HL-60 (cell line): Measurements from ENCODE around the gene CCDC124.

Experiments used
- DNase-seq, 2 experiments: peaks; one replicate each; pipeline ENCODE4 v3.0.0-alpha.2; 2010 to 2020; ENCODE audit warnings: low read depth in 1 of 2, low spot score in 1 of 2
- H3K27ac ChIP-seq: fragments of 250-450 bp; sonication (Bioruptor Pico); replicated peaks from 2 replicates; pipeline ENCODE4 v1.5.1; 2020; ENCODE audit warnings: mild to moderate bottlenecking, moderate library complexity
- H3K27me3 ChIP-seq: fragments of 250-450 bp; sonication (Bioruptor Pico); 2 replicates; pipeline ENCODE4 v1.5.1; 2021; ENCODE audit warnings: mild to moderate bottlenecking, moderate library complexity; ENCODE audit not compliant: insufficient read depth, poor library complexity, severe bottlenecking
- H3K4me3 ChIP-seq: replicated peaks from 2 replicates; pipeline ENCODE4 v1.5.1; 2011; ENCODE audit warnings: mild to moderate bottlenecking, control low read depth, low read length; ENCODE audit not compliant: insufficient read depth
- CTCF ChIP-seq: IDR thresholded peaks from one replicate; pipeline ENCODE4 v1.5.1; 2011; ENCODE audit warnings: low read length, control low read depth, inconsistent platforms; ENCODE audit not compliant: insufficient read depth
- GABPA ChIP-seq: IDR thresholded peaks from 2 replicates; pipeline ENCODE4 v1.6.1; 2012; ENCODE audit warnings: low read depth
- POLR2AphosphoS5 ChIP-seq: IDR thresholded peaks from 2 replicates; pipeline ENCODE4 v1.6.1; 2012; ENCODE audit warnings: low read depth
- SPI1 ChIP-seq: IDR thresholded peaks from 2 replicates; pipeline ENCODE4 v1.6.1; 2012; ENCODE audit warnings: low read depth, mild to moderate bottlenecking, borderline replicate concordance
- TF ChIP-seq, protein P1 (sequence below): IDR thresholded peaks from 2 replicates; pipeline ENCODE4 v1.6.1; 2012; ENCODE audit warnings: low read depth; ENCODE audit not compliant: insufficient replicate concordance

The CCDC124 gene

DNA sequence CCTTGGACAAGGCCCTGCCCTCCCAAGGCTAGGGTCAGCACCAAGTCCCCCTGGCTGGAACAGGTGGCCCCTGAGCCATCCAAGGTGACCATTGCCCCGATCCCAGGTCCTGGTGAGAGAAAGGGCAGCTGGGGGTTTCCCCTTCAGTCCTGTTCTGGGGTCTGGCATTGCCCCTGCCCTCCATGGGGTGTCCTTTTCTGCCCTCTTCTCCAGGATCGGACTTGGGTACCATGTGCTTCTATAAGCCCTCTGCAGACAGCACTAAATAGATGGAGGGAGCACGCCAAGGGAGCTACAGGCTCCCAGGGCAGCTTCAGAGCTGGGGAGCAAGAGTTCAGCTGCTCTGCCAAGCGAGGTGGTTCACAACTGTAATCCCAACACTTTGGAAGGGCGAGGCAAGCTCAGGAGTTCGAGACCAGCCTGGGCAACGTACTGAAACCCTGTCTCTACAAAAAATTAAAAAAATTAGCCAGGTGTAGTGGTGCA is 20.5 kb downstream of the CCDC124 start:
- peaks cover 53% of the 10 kb centered on the region for H3K27me3 ChIP-seq
- H3K27ac ChIP-seq, result no peak overlapping the region
- H3K4me3 ChIP-seq, result no peak overlapping the region
- no peak for DNase-seq
- no peak for TF ChIP-seq CTCF
- TF ChIP-seq SPI1, result no peak
- TF ChIP-seq, protein P1, sequence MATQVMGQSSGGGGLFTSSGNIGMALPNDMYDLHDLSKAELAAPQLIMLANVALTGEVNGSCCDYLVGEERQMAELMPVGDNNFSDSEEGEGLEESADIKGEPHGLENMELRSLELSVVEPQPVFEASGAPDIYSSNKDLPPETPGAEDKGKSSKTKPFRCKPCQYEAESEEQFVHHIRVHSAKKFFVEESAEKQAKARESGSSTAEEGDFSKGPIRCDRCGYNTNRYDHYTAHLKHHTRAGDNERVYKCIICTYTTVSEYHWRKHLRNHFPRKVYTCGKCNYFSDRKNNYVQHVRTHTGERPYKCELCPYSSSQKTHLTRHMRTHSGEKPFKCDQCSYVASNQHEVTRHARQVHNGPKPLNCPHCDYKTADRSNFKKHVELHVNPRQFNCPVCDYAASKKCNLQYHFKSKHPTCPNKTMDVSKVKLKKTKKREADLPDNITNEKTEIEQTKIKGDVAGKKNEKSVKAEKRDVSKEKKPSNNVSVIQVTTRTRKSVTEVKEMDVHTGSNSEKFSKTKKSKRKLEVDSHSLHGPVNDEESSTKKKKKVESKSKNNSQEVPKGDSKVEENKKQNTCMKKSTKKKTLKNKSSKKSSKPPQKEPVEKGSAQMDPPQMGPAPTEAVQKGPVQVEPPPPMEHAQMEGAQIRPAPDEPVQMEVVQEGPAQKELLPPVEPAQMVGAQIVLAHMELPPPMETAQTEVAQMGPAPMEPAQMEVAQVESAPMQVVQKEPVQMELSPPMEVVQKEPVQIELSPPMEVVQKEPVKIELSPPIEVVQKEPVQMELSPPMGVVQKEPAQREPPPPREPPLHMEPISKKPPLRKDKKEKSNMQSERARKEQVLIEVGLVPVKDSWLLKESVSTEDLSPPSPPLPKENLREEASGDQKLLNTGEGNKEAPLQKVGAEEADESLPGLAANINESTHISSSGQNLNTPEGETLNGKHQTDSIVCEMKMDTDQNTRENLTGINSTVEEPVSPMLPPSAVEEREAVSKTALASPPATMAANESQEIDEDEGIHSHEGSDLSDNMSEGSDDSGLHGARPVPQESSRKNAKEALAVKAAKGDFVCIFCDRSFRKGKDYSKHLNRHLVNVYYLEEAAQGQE, result no peak
- no peak for TF ChIP-seq GABPA
- no peak for TF ChIP-seq POLR2AphosphoS5

GRCh38 chr19:17953869-17954268 is 21.1 kb downstream of the CCDC124 start:
- DNase-seq, result no peak
- no peak for TF ChIP-seq CTCF
- no peak for TF ChIP-seq SPI1
- no peak for TF ChIP-seq GABPA
- TF ChIP-seq, protein P1, result no peak
- TF ChIP-seq POLR2AphosphoS5, result no peak
- Histone ChIP-seq H3K27me3 (peaks cover 53% of the 10 kb centered on the region), H3K27ac (no peak overlapping the region), H3K4me3 (no peak overlapping the region)

GRCh38 chr19:17954401-17954800 is 21.6 kb downstream of the CCDC124 start:
- no peak for TF ChIP-seq GABPA
- TF ChIP-seq CTCF, result no peak
- no peak for TF ChIP-seq POLR2AphosphoS5
- TF ChIP-seq, protein P1, result no peak
- TF ChIP-seq SPI1, result no peak
- H3K27me3 ChIP-seq, result peaks cover 50% of the 10 kb centered on the region

More at GRCh38 chr19:17954401-17954800, 21.6 kb downstream of the CCDC124 start:
- H3K4me3 ChIP-seq, result no peak overlapping the region
- no peak overlapping the region for H3K27ac ChIP-seq
- no peak for DNase-seq
